Measurements from ENCODE around the gene MFSD6.

GRCh38 chr2:190507135-190507534 lies 99.0 kb downstream of the MFSD6 start:
- TF ChIP-seq EZH2 (IDR thresholded peaks at IDR 0.05) (no peak), POLR2AphosphoS5 (IDR thresholded peaks at IDR 0.05; ENCODE audit: borderline replicate concordance, low read depth, low read length) (no peak), FOXP2 (optimal IDR thresholded peaks at IDR 0.05; ENCODE audit: control extremely low read depth, extremely low read length, insufficient read depth) (no peak)
